Thoracic aorta (tissue), 2 donors: ENCODE measurements around the gene LANCL1. TPM values are rescaled to one million over a fixed set of nuclear protein-coding genes. Genes with fewer than 3 reads are reported as not detected.

Experiments used
- ATAC-seq: fragments of 150-250 bp; one replicate; pipeline ENCODE4 v1.8.0; 2017; ENCODE audit warnings: low read depth; ENCODE audit not compliant: insufficient number of reproducible peaks, low FRiP score
- DNase-seq: peaks from one replicate; pipeline ENCODE4 v3.0.0-alpha.2; 2020; ENCODE audit warnings: low spot score
- H3K27ac ChIP-seq, 2 donors: fragments of 200-600 bp; sonication (generic); 1 replicate in 1 of 2; 2 replicates in 1 of 2; pipeline ENCODE4 v1.5.1; 2016; ENCODE audit warnings: mild to moderate bottlenecking in 2 of 2, moderate library complexity in 2 of 2
- H3K27me3 ChIP-seq: fragments of 200-600 bp; sonication (generic); replicated peaks from 2 replicates; pipeline ENCODE4 v1.6.0; 2016; ENCODE audit warnings: mild to moderate bottlenecking; ENCODE audit not compliant: insufficient read depth
- H3K36me3 ChIP-seq: fragments of 200-600 bp; sonication (generic); one replicate; pipeline ENCODE4 v1.5.1; 2016
- H3K4me1 ChIP-seq, 2 donors: fragments of 200-600 bp; sonication (generic); 1 replicate in 1 of 2; 2 replicates in 1 of 2; pipeline versions ENCODE4 v1.5.1 to v1.6.0; 2016; ENCODE audit warnings: low read depth in 2 of 2, mild to moderate bottlenecking in 1 of 2; ENCODE audit not compliant: control insufficient read depth in 1 of 2
- H3K4me3 ChIP-seq: fragments of 200-600 bp; sonication (generic); 2 replicates; pipeline ENCODE4 v1.5.1; 2016; ENCODE audit warnings: mild to moderate bottlenecking
- H3K9me3 ChIP-seq: fragments of 200-600 bp; sonication (generic); 2 replicates; pipeline ENCODE4 v1.5.1; 2016
- CTCF ChIP-seq: fragments of 200-600 bp; sonication (generic); IDR thresholded peaks from one replicate; pipeline ENCODE4 v1.5.1; 2019; ENCODE audit warnings: antibody characterized with exemption
- total RNA-seq, 2 donors: library from RNA; depleted of rRNA; stranded (reverse); fragments of >200 nt; gene quantifications; one replicate each; pipeline versions ENCODE4 v1.1.0 to v1.2.3, GENCODE V29; 2016

The LANCL1 gene
- total RNA-seq, 2 donors from 2014 or later, result 23.4 to 34.9 TPM

- no peaks in the 10 kb centered on the region for H3K4me1 ChIP-seq
- ATAC-seq, result no peak
- no peaks in the 10 kb centered on the region for H3K36me3 ChIP-seq
- no peaks in the 10 kb centered on the region for H3K27me3 ChIP-seq
- H3K9me3 ChIP-seq, result peaks cover 9% of the 10 kb centered on the region
- no peak overlapping the region for H3K27ac ChIP-seq
- no peak for TF ChIP-seq CTCF
- DNase-seq, result no peak
- no peak overlapping the region for H3K4me3 ChIP-seq
These were observed 20.0 kb upstream of the LANCL1 start for GRCh38 chr2:210496512-210496911.

GRCh38 chr2:210493528-210493927, 17.0 kb upstream of the LANCL1 start:
- no peaks in the 10 kb centered on the region for H3K27me3 ChIP-seq
- DNase-seq (no peak), ATAC-seq (no peak)
- no peaks in the 10 kb centered on the region for H3K9me3 ChIP-seq
- no peaks in the 10 kb centered on the region for H3K4me1 ChIP-seq
- no peak for TF ChIP-seq CTCF
- no peak overlapping the region for H3K4me3 ChIP-seq
- no peaks in the 10 kb centered on the region for H3K36me3 ChIP-seq
- H3K27ac ChIP-seq, result no peak overlapping the region

GRCh38 chr2:210481601-210482175, 5.1 kb upstream of the LANCL1 start:
- Histone ChIP-seq H3K4me1 (peaks cover 0 to 13% of the 10 kb centered on the region in 2 donors), H3K27ac (no peak overlapping the region), H3K36me3 (no peaks in the 10 kb centered on the region), H3K27me3 (no peaks in the 10 kb centered on the region), H3K4me3 (no peak overlapping the region), H3K9me3 (no peaks in the 10 kb centered on the region)
- no peak for DNase-seq
- TF ChIP-seq CTCF, result no peak
- ATAC-seq, result no peak

- H3K27me3 ChIP-seq, result no peaks in the 10 kb centered on the region
- no peak for ATAC-seq
- H3K27ac ChIP-seq, result no peak overlapping the region
- H3K4me1 ChIP-seq, result peaks cover under 1 to 14% of the 10 kb centered on the region in 2 donors
- DNase-seq, result no peak
- H3K4me3 ChIP-seq, result no peak overlapping the region
- TF ChIP-seq CTCF, result no peak
- H3K36me3 ChIP-seq, result no peaks in the 10 kb centered on the region
- H3K9me3 ChIP-seq, result no peaks in the 10 kb centered on the region
These were observed 4.2 kb upstream of the LANCL1 start for GRCh38 chr2:210480764-210481163.

GRCh38 chr2:210480079-210480478, 3.5 kb upstream of the LANCL1 start:
- Histone ChIP-seq H3K4me1 (peaks cover 7 to 20% of the 10 kb centered on the region in 2 donors), H3K27ac (no peak overlapping the region), H3K9me3 (no peaks in the 10 kb centered on the region), H3K27me3 (no peaks in the 10 kb centered on the region), H3K4me3 (no peak overlapping the region), H3K36me3 (no peaks in the 10 kb centered on the region)
- TF ChIP-seq CTCF, result no peak
- ATAC-seq (no peak), DNase-seq (no peak)
